MCF 10A (cell line): Measurements from ENCODE around the gene HOXD10. TPM values are rescaled to one million over a fixed set of nuclear protein-coding genes. Genes with fewer than 3 reads are reported as not detected.

Source experiments
- BruUV-seq: library from RNA; stranded (reverse); fragments of 400-500 nt; replicated peaks from 2 replicates; lab custom pipeline; 2021; lab: Mats Ljungman, UMichigan
- CTCF ChIA-PET: fragments of 300-600 bp; sonication (Branson Sonifier 250); formaldehyde crosslinking; extraction: SDS; loops from one replicate; lab custom pipeline; 2021; ENCODE audit warnings: antibody characterized with exemption, inconsistent platforms; lab: Yijun Ruan, JAX
- POLR2A ChIA-PET: fragments of 300-600, 350-650 bp; sonication (Branson Sonifier 250); formaldehyde crosslinking; extraction: SDS; loops from one replicate; lab custom pipeline; 2020; ENCODE audit warnings: antibody characterized with exemption, inconsistent platforms; lab: Yijun Ruan, JAX
- DNase-seq: peaks from one replicate; pipeline ENCODE4 v3.0.0-alpha.2; 2018; ENCODE audit not compliant: unreplicated experiment
- H3K27ac Mint-ChIP-seq: one replicate; pipeline ENCODE4 v1.8.0; 2022; ENCODE audit warnings: mild to moderate bottlenecking, low read depth, mixed read lengths; ENCODE audit not compliant: unreplicated experiment
- H3K27me3 Mint-ChIP-seq: one replicate; pipeline ENCODE4 v1.8.0; 2022; ENCODE audit warnings: mixed read lengths; ENCODE audit not compliant: insufficient read depth, unreplicated experiment
- H3K36me3 Mint-ChIP-seq: one replicate; pipeline ENCODE4 v1.8.0; 2022; ENCODE audit warnings: mild to moderate bottlenecking, moderate library complexity, mixed read lengths; ENCODE audit not compliant: insufficient read depth, unreplicated experiment
- H3K4me1 Mint-ChIP-seq: one replicate; pipeline ENCODE4 v1.8.0; 2022; ENCODE audit warnings: mixed read lengths; ENCODE audit not compliant: insufficient read depth, unreplicated experiment
- H3K4me3 Mint-ChIP-seq: one replicate; pipeline ENCODE4 v1.8.0; 2022; ENCODE audit warnings: mild to moderate bottlenecking, moderate library complexity, mixed read lengths; ENCODE audit not compliant: unreplicated experiment
- H3K9me3 Mint-ChIP-seq: one replicate; pipeline ENCODE4 v1.8.0; 2022; ENCODE audit warnings: mixed read lengths; ENCODE audit not compliant: unreplicated experiment
- CTCF ChIP-seq: fragments of 200-600 bp; IDR thresholded peaks from one replicate; pipeline ENCODE4 v1.8.0; 2022; ENCODE audit warnings: antibody characterized with exemption, mild to moderate bottlenecking; ENCODE audit not compliant: unreplicated experiment
- intact Hi-C: fragments of 100-400 bp; cut with micrococcal nuclease; formaldehyde crosslinking; loops from 2 replicates; pipeline ENCODE4 v1.14.1; 2022
- total RNA-seq: library from RNA; stranded (reverse); gene quantifications from 2 replicates; pipeline ENCODE4 v1.2.3, GENCODE V29; 2022

The HOXD10 gene
- total RNA-seq, 1 experiment from 2014 or later = not detected

- intact Hi-C loops = no loop called here
- POLR2A ChIA-PET = no interaction called here
- H3K9me3 Mint-ChIP-seq = no peaks in the 10 kb centered on the region
- CTCF ChIA-PET = interaction anchor here (0.5 to 2.9 kb wide), 5 partner anchors 14 to 762 kb away, joined by 3 to 8 read pairs (median 3); no protein-coding TSS in a partner anchor
- H3K27ac Mint-ChIP-seq = no peak overlapping the region
- no TSS peak for BruUV-seq
- H3K36me3 Mint-ChIP-seq = no peaks in the 10 kb centered on the region
- DNase-seq = no peak
- H3K27me3 Mint-ChIP-seq = peaks cover 60% of the 10 kb centered on the region
- no peak for TF ChIP-seq CTCF
- no peaks in the 10 kb centered on the region for H3K4me1 Mint-ChIP-seq
- H3K4me3 Mint-ChIP-seq = no peak overlapping the region
Measured at GRCh38 chr2:176071330-176072291, 45.0 kb upstream of the HOXD10 start.

GRCh38 chr2:176072292-176072669 is 44.3 kb upstream of the HOXD10 start:
- DNase-seq = no peak
- no peaks in the 10 kb centered on the region for H3K4me1 Mint-ChIP-seq
- intact Hi-C loops = no loop called here
- ChIA-PET POLR2A (no interaction called here), CTCF (interaction anchor here (0.5 to 2.9 kb wide), 3 partner anchors 13 to 705 kb away, joined by 3 to 8 read pairs (median 3); no protein-coding TSS in a partner anchor)
- H3K27me3 Mint-ChIP-seq = peaks cover 65% of the 10 kb centered on the region
- H3K4me3 Mint-ChIP-seq = no peak overlapping the region
- no peaks in the 10 kb centered on the region for H3K9me3 Mint-ChIP-seq
- H3K36me3 Mint-ChIP-seq = no peaks in the 10 kb centered on the region
- H3K27ac Mint-ChIP-seq = no peak overlapping the region
- no TSS peak for BruUV-seq
- no peak for TF ChIP-seq CTCF

GRCh38 chr2:176072951-176073904 is 43.4 kb upstream of the HOXD10 start:
- no peaks in the 10 kb centered on the region for H3K9me3 Mint-ChIP-seq
- intact Hi-C loops = no loop called here
- ChIA-PET CTCF (interaction anchor here (0.6 to 2.9 kb wide), 7 partner anchors 12 to 763 kb away, joined by 3 to 8 read pairs (median 3); no protein-coding TSS in a partner anchor), POLR2A (interaction anchor here (1.0 kb wide), 1 partner anchor 12 kb away, joined by 3 read pairs; no protein-coding TSS in a partner anchor)
- H3K27me3 Mint-ChIP-seq = peaks cover 69% of the 10 kb centered on the region
- no peaks in the 10 kb centered on the region for H3K4me1 Mint-ChIP-seq
- TF ChIP-seq CTCF = no peak
- no peak overlapping the region for H3K4me3 Mint-ChIP-seq
- H3K36me3 Mint-ChIP-seq = no peaks in the 10 kb centered on the region
- no peak overlapping the region for H3K27ac Mint-ChIP-seq
- no TSS peak for BruUV-seq
- no peak for DNase-seq
